ENCODE data around the gene CCDC88C. TPM values are rescaled to one million over a fixed set of nuclear protein-coding genes. Genes with fewer than 3 reads are reported as not detected.

The CCDC88C gene
- 4.3 to 6.8 TPM (median 6.6 TPM) in 5 replicates for total RNA-seq (2022; extraction: Qiagen RNA extraction; ENCODE audit: low read depth)

GRCh38 chr14:91417120-91417982 lies at the start of gene CCDC88C:
TSS of gene CCDC88C (minus strand) at chr14:91417820. CDS start at chr14:91417690, 130 bp downstream.

DNA sequence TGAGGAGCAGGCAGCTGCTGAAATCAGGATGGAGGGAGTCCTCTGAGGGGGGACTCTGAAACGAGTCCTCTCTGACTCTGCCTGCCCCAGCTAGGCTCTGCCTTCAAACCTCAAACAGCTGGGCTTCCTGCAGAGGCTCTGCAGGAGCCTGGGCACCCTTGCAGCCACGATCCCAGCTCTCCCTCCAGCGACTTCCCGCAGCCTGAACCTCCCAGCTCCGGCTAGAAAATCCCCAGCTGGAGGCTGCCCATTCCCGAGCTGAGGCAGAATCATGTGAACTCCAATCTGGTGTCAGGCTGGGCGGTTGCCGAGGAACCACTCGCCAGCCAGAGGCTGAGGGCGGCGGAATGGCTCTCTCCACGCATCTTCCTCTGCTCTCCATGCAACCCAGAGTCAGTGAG lies 173.1 kb downstream of the CCDC88C start, which contains the start of gene GPR68:
Gene GPR68 (minus strand): TSS at position 204 of the 401 bp plus-strand sequence. CDS start 9,654 bp downstream, outside the sequence.

Other genes starting within 250 kb of the CCDC88C start
- gene GPR68, start 173.1 kb downstream of the CCDC88C start, total RNA-seq (2022; extraction: Qiagen RNA extraction; ENCODE audit: low read depth), result 0.18 to 0.21 TPM (median 0.19 TPM) in 3 of 5 replicates, not detected in the others
- gene PPP4R3A, start 92.5 kb upstream of the CCDC88C start, total RNA-seq (2022; extraction: Qiagen RNA extraction; ENCODE audit: low read depth), result 68.0 to 99.1 TPM (median 76.6 TPM) in 5 replicates